HG02759 (cell line): ENCODE results near the gene IPPK.
A peak's percentile ranks its signal among the peaks of the same experiment; 100 is the strongest.

ENCODE experiments used
- ATAC-seq: cut with Tn5 transposase; IDR thresholded peaks from one replicate; pipeline ENCODE4 v1.9.1; 2021; ENCODE audit warnings: mild to moderate bottlenecking, moderate library complexity; ENCODE audit not compliant: unreplicated experiment

The IPPK gene

DNA sequence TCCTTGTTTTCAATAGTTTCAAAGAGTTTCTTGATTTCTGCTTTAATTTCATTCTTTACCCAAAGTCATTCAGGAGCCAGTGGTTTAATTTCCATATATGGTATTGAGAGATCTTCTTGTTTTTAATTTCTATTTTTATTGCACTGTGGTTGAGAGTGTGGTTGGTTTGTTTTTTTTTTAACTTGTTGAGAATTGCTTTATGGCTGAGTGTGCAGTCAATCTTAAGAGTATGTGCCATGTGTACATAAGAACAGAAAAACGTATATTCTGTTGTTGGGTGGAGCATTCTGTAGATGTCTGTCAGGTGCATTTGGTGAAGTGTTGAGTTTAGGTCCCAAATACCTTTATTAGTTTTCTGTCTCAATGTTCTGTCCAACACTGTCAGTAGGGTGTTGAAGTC, 26.7 kb upstream of the IPPK start:
- no peak for ATAC-seq

DNA sequence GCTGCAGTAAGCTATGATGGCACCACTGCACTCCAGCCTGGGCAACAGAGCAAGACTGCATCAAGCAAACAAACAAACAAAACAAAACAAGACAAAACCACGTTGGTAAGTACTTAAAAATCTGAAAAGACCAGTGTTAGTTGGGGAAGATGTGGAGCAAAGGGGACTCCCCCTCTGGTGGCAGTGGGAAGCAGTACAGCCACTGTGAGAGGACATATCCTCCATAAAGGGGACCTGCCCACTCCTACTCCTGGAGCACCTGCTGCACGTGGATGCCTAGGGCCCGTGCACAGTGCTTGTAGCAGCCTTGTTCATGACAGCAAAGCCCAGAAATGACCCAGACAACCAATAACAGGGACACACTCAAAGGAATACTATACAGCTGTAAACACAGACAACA, 17.0 kb upstream of the IPPK start:
- ATAC-seq = no peak

DNA sequence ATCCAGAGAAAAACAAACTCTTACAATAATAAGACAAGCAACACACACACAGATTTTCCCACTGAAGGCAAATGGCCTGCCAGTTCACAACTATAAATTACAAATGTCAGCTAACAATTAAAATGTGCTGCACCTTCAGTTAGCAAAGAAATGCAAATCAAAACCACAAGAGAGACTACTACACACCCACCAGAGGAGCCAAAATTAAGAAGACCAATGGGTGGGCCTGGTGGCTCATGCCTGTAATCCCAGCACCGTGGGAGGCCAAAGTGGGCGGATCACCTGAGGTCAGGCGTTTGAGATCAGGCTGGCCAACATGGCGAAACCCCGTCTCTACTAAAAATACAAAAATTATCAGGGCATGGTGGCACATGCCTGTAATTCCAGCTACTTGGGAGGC, 15.1 kb upstream of the IPPK start:
- no peak for ATAC-seq

DNA sequence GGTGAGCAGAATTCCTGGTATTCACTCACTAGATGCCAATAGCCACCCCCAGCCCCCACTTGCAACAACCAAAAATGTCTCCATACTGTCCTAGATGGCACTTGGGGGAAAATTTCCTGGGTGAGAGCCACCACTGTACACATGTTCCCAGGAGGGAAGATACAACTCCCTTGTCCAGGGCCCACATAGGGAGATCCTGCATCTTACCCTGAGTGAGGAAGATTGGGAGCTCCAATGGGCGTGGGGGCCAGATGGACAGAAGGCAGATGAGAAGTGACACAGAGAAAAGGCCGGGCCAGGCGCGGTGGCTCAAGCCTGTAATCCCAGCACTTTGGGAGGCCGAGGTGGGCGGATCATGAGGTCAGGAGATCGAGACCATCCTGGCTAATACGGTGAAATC, 12.3 kb upstream of the IPPK start:
- ATAC-seq = no peak

DNA sequence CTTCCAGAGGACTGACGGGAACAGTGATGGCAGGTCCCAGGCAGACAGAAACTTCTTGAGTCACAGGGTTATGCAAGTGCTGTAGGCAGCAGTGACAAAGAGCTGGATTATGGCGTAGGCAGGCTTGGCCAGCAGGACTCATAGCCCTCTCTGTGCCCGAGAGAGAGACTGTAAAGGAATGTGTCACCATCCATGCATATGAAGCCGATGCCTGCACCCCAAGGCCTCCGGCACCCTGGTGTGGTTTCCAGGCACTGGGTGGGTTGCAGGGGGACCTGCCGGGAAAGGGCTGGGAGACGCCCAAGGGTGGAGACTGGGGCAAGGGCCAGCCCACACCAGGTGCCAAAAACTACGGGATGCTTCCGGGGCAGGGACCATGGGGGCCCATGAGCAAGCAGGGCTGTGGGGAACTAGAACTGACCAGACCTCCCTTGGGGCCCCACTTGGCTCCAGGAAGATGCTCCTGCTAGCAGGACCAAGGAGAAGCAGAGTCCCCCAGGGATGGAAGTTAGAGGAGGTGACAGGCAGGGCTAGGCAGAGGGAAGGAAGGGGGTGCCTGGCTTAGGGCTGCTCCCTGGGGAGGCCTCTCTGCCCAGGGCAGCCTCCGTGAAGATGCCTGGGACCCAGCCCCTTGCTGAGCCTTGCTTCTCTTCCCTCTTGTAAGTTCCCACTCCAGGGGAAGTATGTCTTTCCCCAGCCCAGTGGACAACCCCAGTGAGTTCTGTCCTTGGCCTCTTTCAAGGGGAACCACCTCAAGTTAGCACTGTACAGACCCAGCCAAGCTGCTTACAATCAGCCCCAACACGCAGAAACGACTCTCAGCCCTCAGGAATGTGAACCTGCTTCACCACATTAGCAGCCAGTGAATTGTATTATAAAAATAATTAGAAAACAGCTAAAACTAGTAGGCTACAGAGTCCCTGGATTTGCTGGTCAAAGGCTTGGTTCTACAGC, 10.5 kb upstream of the IPPK start:
- ATAC-seq = no peak

DNA sequence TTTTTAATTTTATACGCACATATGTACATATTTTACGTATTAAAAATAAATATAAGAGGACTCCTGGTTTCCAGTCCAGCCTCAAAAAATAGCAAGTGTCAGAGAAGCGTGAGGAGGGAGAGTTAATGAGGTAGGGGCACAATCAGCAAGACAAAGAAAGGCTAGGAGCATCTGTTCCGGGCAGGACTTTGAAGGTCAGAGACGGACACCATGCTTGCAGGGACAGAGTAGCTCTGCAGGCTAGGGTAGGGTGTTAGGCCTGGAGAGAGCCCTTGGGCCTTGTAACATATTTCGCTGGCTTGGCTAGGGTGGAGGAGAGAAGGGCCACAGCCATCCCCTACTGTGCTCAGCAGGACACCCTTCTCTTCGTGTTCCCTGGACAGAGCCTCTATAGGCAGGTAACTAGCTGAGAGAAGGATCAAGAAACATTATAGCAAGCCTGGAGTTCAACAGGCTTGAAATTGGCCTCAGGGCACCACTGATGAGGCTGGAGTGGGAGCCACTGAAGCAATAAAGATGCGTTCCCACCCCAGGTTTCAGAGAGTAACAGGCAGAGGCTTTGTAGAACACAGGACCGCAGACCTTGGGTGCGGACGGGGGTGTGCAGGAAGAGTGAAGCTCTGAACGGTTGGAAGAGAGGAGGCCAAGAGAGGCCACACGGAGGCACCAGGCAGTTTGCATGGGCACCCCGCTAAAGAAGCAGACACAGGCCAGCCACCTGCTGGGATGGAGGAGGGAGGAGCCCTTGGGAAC, 9.7 kb upstream of the IPPK start:
- ATAC-seq = no peak

DNA sequence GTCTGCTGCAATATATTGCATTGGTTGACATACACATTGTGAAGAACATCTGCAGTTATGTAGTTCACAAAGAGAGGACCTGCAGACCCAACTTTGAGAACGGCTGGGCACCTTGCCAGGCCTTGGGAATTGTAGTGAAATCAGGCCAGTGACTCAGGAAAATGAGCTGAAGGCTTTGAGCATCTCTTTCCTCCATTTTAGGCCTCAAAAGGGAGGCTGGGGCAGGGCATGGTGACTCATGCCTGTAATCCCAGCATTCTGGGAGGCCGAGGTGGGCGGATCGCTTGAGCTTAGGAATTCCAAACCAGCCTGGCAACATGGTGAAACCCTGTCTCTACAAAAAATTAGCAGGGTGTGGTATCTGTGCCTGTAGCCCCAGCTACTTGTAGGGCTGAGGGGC, 1.4 kb upstream of the IPPK start:
- ATAC-seq = no peak

DNA sequence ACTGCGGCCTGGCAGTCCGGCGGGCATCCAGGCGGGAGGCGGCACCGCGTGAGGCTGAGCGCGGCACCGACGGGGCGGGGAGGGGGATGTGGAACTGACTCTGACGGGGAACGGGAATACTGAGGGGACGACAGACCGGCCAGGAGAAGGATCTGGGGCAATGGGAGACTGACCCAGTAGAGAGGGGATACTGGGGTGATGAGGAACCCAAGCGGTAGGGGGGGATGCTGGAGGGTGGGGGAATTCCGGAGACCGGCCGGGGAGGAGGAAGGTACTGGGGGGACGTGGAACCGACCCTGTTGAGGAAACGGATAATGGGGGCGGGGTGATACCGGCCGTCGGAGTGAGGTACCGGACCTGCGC, 423 bp downstream of the IPPK start:
- ATAC-seq = no peak

DNA sequence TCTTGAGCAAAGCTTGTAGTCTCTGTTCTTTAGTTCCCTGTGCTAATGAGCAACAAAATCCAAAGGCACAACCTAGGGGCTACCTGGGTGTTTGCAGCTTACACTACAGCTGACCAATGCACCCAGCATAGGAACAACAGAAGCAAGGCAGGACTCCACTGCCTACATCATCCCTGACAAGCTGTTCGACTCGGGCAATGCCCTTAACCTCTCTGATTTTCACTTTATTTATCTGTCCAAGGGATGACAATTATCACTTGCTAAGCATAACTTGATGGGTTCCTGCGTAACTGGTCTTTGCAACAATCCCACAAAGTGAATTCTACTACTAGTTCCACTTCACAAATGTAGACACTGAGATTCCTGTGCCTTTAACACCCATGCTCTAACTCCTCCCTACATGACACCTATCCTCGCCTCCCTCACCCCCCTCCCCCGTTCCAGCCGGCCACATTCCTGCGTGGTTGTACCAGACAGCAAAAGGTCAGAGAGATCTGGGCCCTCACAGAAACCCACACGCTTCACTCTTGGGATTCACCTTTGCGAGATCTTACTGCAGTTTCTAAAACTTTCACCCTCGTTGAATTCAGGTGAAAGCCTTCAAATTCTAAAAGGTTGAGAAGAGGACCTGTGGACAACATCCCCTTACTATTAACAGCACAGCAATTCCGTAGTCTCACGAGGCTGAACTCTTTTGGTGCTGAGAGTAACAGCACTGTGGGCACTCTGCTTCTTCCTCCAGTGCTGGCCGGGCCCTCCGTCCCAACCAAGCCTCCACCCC, 995 bp downstream of the IPPK start:
- peak; percentile 4 for ATAC-seq

DNA sequence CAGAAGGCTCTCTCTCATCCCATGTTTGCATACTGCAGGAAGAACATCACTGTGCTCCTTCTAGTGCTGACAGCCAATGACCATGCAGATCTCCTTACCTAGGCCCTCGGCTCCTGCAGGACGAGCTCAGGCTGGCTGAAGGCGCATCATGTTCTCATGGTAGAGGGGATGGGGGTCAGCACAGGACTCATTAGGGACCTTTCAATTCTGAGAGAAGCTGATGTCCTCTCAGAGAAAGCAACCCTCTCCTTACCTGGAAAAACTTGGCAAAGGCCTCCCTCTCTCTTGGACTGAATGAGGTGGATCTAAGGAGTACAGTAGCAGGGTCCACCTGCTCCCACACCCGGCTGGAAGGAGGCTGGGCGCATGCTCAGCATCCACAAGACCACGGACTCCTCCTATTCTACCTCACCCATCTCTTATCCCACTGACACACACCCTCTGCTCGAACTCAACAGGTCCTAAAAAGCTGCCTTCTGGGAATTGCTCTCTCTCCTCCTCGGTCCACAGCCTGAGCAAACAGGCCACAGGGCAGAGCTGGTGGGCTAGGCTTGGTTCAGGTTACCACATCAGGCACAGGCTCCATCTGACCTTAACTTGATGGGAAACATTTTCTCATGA, 2.9 kb downstream of the IPPK start:
- no peak for ATAC-seq

DNA sequence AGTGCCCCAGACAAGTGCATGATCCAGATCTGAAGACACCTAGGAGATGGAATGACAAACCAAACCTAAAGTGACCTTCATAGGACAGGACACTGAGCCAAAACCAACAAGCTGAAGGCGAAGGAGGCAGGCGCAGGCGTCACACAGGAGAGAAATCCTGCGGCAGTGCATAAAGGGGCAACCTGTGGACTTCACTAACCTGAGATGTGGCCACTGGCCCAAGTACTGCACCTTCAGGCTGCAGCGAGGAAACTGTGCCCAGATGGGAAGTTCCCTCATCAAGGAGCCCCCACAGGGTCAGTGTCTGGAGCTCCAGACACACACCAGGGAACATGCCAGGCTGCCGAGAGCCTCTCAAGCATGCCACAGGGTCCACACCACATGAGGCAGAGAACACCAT, 3.7 kb downstream of the IPPK start:
- no peak for ATAC-seq

DNA sequence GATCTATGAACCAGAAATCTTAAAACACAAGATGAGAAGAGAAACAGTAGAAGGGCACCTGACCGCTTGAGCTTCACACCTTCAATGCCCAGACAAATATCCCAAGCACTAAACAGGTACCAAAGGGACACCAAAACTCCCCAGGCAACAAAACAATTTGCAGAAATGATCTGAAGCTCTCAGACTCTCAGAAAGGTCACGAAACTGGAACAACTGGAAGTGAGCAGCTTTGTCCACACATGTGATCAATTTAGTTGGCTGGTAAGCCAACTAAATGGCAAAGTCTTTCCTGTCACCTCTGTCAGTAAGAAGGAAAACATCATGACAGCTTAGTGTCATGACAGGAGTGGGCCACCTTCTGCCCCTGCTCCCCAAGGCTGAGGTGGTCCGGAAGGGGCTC, 4.1 kb downstream of the IPPK start:
- ATAC-seq = no peak

DNA sequence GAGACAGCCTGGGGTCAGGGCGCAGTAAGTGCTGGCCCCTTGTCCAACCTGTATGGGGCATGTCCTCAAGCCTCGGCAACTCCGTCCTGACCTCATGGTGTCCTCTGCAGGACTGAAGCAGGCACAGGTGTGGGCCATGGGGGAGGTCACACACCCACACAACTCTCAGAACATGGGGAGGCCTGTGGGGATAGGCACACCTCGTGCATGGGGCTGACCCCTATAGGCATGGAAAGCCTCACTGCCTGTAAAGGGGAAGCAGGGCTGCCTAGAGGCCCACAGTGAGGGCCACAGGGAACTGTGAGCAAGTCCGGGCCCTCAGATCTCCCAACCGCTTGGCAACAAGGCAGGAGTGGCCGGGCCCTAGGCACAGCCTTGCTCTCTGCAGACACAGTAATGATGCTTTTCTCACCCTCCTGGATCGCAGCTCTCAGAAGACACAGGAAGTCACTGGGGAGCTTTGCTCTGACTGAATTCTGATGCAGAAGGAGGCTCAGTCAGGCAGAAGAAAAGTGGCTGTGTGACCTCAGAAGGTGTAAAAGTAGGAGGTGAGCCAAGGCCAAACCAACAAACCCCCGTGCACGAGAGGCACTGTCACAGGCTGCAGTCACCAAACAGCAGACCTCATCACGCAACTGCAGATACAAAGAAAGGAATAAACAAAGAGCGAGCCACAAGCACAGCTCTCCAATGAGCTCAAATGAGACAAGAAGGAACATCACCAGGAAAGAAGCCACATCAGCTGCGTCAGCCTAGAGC, 5.4 kb downstream of the IPPK start:
- no peak for ATAC-seq

DNA sequence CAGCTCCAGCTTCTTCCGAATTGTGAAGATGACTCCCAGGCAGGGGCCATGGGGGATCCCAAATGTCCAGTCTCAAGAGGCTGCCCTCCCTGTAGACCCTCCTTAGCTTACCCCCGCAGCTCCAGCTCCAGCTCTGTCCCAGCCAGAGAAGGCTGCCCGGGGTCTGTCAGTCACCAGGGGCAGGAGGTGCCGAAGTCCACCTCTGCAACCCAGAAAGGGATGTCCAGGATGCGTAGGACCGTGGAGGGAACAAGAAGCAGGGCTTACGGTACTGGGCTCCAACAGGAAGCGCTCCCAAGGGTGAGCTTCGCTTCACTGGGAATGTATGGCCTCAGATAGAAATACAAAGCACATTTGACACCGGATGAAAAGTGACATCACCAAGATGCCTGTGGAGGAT, 6.0 kb downstream of the IPPK start:
- no peak for ATAC-seq

DNA sequence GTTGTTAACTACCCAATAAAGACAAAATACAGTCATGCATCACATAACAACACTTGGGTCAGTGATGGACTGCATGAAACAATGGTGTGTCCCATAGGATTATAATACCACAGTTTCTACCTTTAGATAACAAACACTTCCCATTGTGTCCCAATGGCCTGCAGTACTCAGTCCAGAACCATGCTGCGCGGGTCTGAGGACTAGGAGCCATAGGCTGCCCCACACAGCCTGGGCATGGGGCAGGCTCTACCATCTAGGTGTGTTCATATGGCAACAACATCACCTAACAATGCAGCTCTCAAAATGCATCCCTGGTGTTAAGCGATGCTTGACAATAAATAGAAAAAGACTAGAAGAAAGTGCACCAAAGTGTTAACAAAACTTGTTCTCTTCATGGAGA, 6.8 kb downstream of the IPPK start:
- no peak for ATAC-seq

DNA sequence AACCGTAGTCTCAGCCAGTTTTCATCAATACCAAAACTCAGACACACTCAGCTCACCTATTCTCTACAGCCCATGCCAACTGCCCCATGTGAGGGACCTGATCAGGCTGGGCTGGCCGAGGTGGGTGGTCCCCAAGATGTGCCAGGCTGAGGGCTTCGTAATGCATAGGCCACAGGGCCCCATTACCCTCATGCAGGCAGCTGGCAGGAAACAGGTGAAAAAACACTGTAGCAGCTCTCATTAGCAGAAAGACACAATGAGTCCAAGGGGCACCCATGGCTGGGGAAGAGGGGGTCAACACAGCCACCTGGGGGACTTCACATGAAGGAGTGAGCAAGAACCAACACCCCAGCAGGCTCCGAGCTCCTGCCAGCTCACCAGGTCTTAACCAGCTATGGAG, 8.2 kb downstream of the IPPK start:
- no peak for ATAC-seq

DNA sequence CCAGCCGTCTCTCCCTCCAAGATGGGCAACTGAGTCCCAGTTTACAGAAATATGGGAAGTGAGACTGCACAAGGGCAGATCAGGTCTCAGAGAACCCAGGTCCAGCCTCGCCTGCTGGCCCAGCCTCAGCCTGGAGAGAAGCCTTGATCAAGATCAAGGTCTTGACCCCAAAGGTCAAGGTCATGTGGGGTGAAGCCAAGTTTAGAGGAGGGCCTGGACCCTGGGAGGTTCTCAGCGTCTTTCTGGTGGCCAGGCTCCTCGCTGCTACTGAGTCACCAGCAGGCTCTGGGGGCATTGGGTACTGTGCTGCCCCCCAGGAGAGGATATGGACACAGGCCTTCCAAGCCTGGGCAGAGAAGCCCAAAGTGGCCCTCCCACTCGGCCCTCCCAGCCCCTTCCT, 8.8 kb downstream of the IPPK start:
- ATAC-seq = no peak

DNA sequence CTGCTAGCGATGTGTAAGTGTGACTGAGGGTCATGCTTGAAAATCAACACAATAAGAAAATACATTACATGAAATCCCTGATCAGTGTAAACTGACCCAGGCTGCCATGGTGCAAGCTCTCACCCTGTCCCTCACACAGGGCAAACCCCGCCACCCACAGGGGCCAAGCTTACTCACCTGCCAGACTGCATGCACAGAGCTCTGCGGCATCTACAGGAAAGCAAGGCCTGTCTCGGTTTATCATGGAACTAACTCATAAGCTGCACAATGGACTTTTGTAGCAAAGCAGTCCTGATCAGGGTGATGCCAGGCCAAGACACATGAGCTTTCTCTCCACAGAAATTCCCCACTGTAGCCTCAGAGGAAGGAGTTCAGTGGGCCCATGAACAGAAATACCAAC, 9.7 kb downstream of the IPPK start:
- no peak for ATAC-seq

DNA sequence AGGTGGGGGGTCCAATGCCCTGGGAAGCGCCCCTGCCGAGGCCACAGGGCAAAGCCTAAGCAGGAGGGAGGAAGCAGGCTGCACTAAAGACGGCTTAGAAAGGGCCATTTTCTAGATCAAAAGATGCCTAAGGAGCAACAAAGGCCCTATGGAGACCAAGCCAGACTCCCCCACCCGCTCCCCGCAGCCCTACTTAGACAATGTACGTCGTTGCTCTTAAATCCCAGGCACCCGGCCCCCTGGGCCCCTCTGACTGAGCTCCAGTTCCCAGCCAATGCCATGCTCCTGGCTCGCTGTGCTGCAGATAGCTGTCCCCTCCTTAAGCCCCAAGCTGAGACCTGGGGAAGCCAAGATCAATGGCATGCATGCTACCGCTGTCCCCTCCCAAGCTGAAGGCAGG, 10.3 kb downstream of the IPPK start:
- no peak for ATAC-seq

DNA sequence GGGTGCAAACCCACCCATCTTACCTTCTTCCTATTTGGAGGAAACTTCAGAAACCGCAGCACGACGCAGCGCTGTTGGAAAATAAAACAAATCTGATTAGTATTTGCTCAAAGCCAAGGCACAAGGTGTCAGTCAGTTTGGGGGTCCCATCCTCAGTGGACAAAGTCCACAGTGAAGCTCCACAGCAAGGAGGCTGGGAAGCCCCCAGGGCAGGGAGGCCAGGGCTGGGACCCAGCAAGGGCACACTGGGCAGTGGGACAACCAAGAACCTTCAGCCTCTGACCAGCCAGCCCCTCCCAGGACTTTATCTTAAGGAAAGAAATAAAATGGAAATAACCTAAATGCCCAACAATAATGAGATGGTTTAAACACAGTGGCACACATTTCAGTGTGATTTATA, 11.3 kb downstream of the IPPK start:
- ATAC-seq = no peak
